HG02852 (cell line): ENCODE measurements around the gene PGAP3.
"Not testable (repeated sequence)": the region's sequence is repeated elsewhere in the genome, so short reads cannot be mapped to it uniquely, and the experiment has no call there.

Source experiments
- ATAC-seq: cut with Tn5 transposase; IDR thresholded peaks from one replicate; pipeline ENCODE4 v1.9.1; 2021; ENCODE audit warnings: mild to moderate bottlenecking, moderate library complexity; ENCODE audit not compliant: unreplicated experiment

The PGAP3 gene

DNA sequence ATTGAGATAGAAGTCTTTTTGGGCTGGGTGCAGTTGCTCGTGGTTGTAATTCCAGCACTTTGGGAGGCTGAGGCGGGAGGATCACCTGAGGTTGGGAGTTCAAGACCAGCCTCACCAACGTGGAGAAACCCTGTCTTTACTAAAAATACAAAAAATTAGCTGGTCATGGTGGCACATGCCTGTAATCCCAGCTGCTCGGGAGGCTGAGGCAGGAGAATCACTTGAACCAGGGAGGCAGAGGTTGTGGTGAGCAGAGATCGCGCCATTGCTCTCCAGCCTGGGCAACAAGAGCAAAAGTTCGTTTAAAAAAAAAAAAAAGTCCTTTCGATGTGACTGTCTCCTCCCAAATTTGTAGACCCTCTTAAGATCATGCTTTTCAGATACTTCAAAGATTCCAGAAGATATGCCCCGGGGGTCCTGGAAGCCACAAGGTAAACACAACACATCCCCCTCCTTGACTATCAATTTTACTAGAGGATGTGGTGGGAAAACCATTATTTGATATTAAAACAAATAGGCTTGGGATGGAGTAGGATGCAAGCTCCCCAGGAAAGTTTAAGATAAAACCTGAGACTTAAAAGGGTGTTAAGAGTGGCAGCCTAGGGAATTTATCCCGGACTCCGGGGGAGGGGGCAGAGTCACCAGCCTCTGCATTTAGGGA is 11.4 kb upstream of the PGAP3 start:
- not testable (repeated sequence) for ATAC-seq

DNA sequence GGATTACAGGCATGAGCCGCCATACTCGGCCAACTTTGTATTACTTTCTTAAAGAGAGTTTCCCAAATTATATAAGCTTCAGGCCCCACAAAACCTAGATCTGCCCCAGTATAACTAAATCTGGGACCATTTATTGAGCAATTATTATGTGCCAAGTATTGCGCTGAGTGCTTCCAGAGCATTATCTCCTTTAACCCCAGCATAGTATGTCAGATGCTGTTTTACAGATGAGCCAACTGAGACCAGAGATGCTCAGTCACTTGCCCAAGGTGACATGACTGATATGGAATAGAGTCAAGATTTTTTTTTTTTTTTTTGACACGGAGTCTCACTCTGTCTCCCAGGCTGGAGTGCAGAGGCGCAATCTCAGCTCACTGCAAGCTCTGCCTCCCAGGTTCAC is 10.1 kb upstream of the PGAP3 start:
- ATAC-seq: no peak

DNA sequence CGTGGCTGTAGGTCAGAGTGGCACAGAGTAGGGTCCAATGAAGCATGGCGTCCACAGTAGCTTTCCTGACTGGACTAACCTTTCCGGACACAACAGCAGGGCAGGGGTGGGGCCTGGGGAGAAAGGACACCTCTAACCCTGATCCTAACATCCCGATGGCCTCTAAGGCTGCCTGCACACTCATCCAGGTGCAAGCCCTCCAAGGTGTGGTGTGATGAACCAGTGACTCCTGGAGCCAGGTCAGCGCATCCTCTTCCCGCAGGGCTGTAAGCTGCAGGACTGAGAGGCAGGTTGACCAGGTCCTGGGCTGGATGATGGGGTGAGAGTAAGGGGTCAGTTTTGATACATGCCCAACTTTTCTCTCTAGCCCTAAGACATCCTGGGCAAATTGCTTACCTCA is 8.9 kb upstream of the PGAP3 start:
- ATAC-seq: no peak

DNA sequence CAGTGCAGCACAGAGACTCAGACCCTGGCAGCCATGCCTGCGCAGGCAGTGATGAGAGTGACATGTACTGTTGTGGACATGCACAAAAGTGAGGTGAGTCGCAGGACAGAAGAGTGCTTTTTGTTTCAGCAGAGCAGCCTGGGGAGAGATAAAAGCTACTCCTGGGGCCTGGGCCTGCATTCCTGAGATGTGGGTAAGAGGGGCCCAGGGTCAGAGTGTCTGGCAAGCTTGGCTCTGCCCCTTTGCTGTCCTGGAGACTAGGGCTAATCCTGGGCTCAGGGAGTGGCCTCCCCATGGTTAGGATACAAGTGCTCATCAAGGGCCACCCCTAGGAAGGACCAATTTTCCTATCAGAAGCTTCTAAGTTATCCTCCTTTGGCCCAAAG is 7.2 kb upstream of the PGAP3 start:
- no peak for ATAC-seq

- no peak for ATAC-seq
These were observed 6.7 kb upstream of the PGAP3 start for GRCh38 chr17:39694593-39694992.

GRCh38 chr17:39688945-39689344 is 1.1 kb upstream of the PGAP3 start:
- ATAC-seq: no peak

DNA sequence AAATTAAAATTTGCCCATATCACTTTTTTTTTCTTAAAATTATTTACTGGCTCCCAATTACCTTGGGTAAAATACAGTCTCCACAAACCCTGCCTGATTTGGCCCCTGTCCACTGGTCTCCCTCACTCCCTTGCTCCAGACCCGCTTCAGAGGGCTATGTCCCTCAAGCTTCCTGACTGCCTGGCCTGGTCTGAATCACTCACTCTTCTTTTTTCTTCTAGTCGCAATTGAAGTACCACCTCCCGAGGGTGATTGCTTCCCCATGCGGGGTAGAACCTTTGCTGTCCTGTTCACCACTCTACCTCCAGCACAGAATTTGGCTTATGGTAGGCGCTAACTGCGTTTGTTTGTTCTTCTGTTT is 598 bp upstream of the PGAP3 start:
- ATAC-seq: no peak

DNA sequence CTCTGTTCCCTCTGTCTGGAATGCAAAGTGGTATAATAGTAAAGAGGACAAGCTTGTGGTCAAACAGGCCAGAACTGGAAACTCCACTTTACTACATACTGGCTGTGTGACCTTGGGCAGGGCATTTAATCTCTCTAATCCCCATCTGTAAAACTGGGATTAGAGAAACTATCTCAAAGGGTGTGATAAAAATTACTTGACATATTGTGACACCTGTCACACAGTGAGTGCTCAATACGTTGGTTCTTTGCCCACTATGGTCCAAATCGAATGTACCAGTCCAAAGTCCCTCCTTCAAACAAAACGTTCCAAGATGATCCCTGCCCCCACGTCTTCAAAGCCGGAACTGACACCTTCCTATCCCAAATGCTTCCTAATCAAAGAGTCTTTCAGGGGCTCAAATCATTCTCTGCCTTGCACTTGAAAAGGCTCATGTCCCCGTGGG is 734 bp downstream of the PGAP3 start:
- ATAC-seq: no peak

GRCh38 chr17:39684369-39685192 is 3.3 kb downstream of the PGAP3 start:
- no peak for ATAC-seq

GRCh38 chr17:39683295-39683939 is 4.4 kb downstream of the PGAP3 start:
- no peak for ATAC-seq

DNA sequence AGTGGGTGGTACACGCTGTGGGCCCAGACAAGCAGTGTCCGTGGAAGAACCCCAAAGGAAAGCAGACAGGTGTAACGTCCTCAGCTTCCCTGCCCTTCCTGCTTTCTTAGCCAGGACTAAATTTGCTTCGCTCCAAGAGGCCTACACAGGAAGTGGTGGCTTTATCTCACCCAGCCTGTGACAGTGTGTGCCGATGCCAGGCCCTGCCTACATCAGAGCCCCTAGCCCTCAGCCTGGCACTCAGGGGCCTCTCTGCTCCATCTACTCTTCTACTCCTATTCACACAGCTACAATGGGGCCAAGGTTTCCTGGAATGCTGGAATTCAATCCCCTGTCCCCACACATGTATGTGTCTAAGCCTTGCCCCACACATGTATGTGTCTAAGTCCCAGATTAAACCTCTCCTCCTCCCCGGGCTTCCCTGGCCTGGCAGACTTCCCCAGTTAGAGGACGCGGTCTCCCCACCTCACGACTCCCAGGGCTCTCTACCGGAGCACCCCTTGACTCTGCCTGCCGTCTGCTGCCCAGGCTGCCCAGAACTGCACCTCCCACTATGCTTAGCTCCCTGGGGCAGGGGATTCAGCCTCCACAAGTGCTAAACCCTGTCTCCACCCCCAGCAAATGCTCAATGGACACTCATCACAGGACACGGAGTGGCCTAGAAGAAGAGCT is 8.2 kb downstream of the PGAP3 start:
- no peak for ATAC-seq

- ATAC-seq: no peak
These were observed 9.3 kb downstream of the PGAP3 start for GRCh38 chr17:39678340-39679116.

- ATAC-seq: no peak
These were observed 10.1 kb downstream of the PGAP3 start for GRCh38 chr17:39677542-39678339.

DNA sequence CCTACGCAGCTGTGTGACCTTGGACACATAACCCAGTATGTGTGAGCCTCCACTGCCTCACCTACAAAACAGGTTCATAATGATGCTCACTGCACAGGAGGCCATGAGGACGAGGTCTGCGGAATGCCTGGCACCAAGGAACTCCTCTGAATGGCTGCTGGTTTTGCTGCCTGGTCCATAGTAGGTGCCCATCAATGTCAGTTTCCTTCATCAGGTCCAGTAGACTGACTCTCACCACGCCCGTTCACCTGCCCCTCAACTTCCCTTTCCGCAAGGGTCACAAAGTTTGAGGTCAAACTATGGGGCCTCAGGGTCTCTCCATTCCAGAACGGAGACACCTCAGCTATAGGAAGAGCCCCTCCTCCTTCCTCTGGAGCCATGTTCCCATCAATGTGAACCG is 10.8 kb downstream of the PGAP3 start:
- ATAC-seq: no peak

GRCh38 chr17:39676198-39676819 is 11.5 kb downstream of the PGAP3 start:
- no peak for ATAC-seq

DNA sequence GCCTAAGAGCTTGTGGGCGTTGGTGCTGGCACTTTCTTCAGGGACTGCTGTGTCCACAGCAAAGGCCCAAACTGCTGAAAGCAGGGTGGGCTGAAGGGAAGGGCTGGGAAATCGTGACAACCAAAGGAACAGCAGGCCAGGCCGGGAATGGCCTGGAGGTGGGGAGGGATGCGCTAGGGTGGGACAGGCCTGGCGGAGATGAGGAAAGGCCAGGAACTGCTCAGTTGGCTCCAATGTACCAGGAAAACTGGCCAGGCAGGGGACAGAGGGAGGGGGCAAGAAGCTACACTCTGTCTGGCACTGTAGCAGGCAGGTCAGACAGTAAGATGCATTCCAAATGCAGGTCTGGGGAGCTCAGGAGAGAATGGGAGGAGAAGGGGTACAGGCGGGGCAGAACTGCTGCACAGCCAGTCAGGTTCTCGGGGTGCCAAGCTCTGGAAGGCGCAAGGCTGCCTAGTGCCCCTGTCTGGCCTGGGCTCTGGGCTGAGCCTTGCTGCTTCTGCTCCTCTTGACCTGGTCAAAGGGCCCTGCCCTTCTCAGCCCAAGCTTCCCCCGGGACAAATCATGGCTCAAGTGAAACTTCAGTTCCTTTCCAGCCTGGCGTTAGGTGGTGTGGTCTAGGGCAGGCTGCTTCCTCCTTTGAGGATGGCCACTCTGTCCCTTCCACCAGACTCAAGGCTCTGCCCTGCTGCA is 12.3 kb downstream of the PGAP3 start:
- no peak for ATAC-seq

GRCh38 chr17:39674702-39675389 is 13.0 kb downstream of the PGAP3 start:
- ATAC-seq: no peak

DNA sequence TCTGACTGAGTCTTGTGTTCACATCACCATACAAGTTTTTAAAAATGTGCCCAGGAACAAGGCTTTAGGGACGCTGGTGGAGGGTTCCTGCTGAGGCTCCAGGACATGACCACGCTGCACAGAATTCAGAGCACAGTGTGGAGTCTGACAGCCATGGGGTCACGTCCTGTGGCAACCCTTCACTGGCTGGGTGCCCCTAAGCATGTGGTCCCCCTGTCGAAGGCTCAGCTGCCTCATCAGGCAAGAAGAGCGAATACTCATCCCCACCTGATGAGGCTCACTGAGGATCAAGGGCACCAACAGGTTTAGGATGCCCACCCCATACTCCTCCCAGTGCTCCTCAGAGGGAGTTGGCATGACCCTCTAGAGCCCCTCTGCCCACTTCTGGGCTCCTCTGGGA is 13.7 kb downstream of the PGAP3 start:
- ATAC-seq: no peak
